Pancreas (tissue), 10 donors: Measurements from ENCODE around the gene ZDHHC7. TPM values are rescaled to one million over a fixed set of nuclear protein-coding genes. Genes with fewer than 3 reads are reported as not detected.

Experiments
- ATAC-seq, 4 donors: fragments of 200-7000 bp; cut with Tn5 transposase; one replicate each; pipeline versions ENCODE4 v1.8.0 to v1.9.1; 2020; ENCODE audit warnings: mild to moderate bottlenecking in 4 of 4, moderate library complexity in 4 of 4
- DNase-seq, 6 donors: peaks; one replicate each; pipeline ENCODE4 v3.0.0-alpha.2; 2020
- FAIRE-seq: peaks from 2 replicates; lab custom pipeline; 2012; peaks lifted over from hg19 to GRCh38; lab: Jason Lieb, UNC
- H3K27ac ChIP-seq, 4 donors: fragments of 200-600 bp; sonication (generic); 1 replicate in 3 of 4; 2 replicates in 1 of 4; pipeline versions ENCODE4 v1.5.0 to v1.8.0; 2020
- H3K27me3 ChIP-seq, 4 donors: fragments of 200-600 bp; one replicate each; pipeline ENCODE4 v1.8.0; 2021
- H3K36me3 ChIP-seq, 3 donors: fragments of 200-600 bp; sonication (generic) in 1 of 3; one replicate each; pipeline versions ENCODE4 v1.5.0 to v1.8.0; 2020 to 2021
- H3K4me1 ChIP-seq, 3 donors: fragments of 200-600 bp; one replicate each; pipeline ENCODE4 v1.8.0; 2021
- H3K4me3 ChIP-seq, 4 donors: fragments of 200-600 bp; sonication (generic) in 2 of 4; one replicate each; pipeline versions ENCODE4 v1.5.0 to v1.8.0; 2020 to 2021
- H3K9me3 ChIP-seq, 4 donors: fragments of 200-600 bp; one replicate each; pipeline ENCODE4 v1.8.0; 2021
- WGBS, 2 donors: extraction: QIAGEN DNeasy Blood & Tissue Kit; methylation state at CpG; one replicate each; pipeline ENCODE4 v1.1.7; 2013; 5-methylcytosine and 5-hydroxymethylcytosine counted together
- intact Hi-C, 3 donors: fragments of 100-400 bp; cut with DNase I; formaldehyde crosslinking; loops; one replicate each; pipeline versions ENCODE4 v1.11.1 to v1.14.2; 2022
- polyA plus RNA-seq, 2 donors: library from polyadenylated mRNA; stranded (reverse); fragments of 200-250 nt; gene quantifications; one replicate each; pipeline ENCODE4 v1.2.3, GENCODE V29; 2013
- total RNA-seq, 6 donors: library from RNA; stranded (reverse); fragmentation: NEBNext Ultra II Directional in 4 of 6; extraction: Animal tissue kit (Norgen Biotek cat#: 25700) in 4 of 6; gene quantifications; one replicate each; pipeline versions ENCODE4 v1.2.1 to v1.2.4, GENCODE V29; 2021 to 2023
- TF ChIP-seq, protein P1 (sequence below), 4 donors: fragments of 200-600 bp; sonication (generic) in 3 of 4; IDR thresholded peaks; one replicate each; pipeline versions ENCODE4 v1.5.0 to v1.8.0; 2021; ENCODE audit warnings: antibody characterized with exemption in 4 of 4
- donor health status: healthy with polysubstance abuse.
- donor health status: DM: no; HTN: no; CAD: no; lungs with moderate emphysema.
- donor health status: DM: no; HTN: no; CAD: no.
- donor health status: control.
- donor health status: control.
- donor health status: Bipolar disorder and iron deficiency.
- donor health status: DM: yes; HTN: yes; CAD: no.
- donor health status: DM: no; HTN: no; CAD: no.
- donor health status: DM: no; HTN: no; CAD: no.
- donor health status: DM: yes; HTN: yes; CAD: no.

Gene ZDHHC7
- total and polyA plus RNA-seq, 8 donors = 10.7 to 28.8 (median 17.9) TPM

DNA sequence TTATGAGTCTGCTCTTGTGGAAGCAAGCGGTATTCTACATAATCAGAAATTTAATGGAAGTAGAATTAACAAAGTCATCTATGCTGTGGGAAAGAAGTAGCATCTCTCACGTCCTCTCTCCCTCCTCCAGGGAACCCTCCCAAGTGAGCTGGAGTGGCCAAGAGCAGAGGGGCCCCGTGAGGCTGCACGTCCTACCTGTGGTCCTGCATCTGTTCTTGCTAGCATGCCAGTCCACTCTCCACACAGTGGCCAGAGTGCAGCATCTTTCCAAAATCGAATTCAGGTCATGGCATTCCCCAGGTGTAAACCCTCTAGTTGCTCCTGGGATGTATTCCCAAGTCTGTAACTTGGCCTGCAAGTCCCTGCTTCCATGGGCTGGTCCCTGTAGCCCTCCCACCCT, 26.4 kb upstream of the ZDHHC7 start:
- WGBS, 2 donors = 77 to 84% methylated on average over 5 of the region's 5 CpGs
- intact Hi-C loops = no loop called here
- H3K4me1 ChIP-seq = peaks cover 0 to 4% (median 0%) of the 10 kb centered on the region in 3 donors

DNA sequence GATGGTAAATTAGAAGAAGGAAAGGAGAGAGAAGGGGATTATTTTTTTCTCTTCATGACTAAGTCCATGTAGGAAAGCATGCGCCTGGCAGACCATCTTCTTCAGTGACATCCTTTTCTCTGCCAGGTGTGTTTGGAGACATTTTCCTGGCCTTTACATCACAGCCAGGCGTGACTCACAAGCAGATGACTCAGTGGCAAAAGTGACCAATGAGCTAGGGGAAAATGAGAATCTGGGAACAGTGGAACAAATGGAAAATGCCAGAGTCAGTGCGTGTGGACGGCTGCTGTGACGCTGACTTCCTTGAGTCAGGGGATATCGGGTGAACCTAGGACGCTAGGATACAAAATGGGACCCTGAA, 25.7 kb upstream of the ZDHHC7 start:
- ATAC-seq (peak in 3 of 4 donors; percentile 17 to 42 (median 38)), FAIRE-seq (no peak), DNase-seq (peak in 2 of 6 donors; percentile 7 to 40)
- Histone ChIP-seq H3K27ac (no peak overlapping the region), H3K9me3 (no peaks in the 10 kb centered on the region), H3K4me1 (no peaks in the 10 kb centered on the region), H3K27me3 (no peaks in the 10 kb centered on the region), H3K4me3 (no peak overlapping the region), H3K36me3 (no peaks in the 10 kb centered on the region)
- intact Hi-C loops = no loop called here
- TF ChIP-seq, protein P1, sequence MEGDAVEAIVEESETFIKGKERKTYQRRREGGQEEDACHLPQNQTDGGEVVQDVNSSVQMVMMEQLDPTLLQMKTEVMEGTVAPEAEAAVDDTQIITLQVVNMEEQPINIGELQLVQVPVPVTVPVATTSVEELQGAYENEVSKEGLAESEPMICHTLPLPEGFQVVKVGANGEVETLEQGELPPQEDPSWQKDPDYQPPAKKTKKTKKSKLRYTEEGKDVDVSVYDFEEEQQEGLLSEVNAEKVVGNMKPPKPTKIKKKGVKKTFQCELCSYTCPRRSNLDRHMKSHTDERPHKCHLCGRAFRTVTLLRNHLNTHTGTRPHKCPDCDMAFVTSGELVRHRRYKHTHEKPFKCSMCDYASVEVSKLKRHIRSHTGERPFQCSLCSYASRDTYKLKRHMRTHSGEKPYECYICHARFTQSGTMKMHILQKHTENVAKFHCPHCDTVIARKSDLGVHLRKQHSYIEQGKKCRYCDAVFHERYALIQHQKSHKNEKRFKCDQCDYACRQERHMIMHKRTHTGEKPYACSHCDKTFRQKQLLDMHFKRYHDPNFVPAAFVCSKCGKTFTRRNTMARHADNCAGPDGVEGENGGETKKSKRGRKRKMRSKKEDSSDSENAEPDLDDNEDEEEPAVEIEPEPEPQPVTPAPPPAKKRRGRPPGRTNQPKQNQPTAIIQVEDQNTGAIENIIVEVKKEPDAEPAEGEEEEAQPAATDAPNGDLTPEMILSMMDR (IDR thresholded peaks at IDR 0.05) = no peak
- 91% methylated on average over 7 of the region's 7 CpGs for whole genome bisulfite sequencing, 2 donors

More for the DNA sequence above, 26.4 kb upstream of the ZDHHC7 start:
- Histone ChIP-seq H3K4me3 (no peak overlapping the region), H3K36me3 (no peaks in the 10 kb centered on the region), H3K9me3 (no peaks in the 10 kb centered on the region), H3K27me3 (no peaks in the 10 kb centered on the region), H3K27ac (no peak overlapping the region)
- TF ChIP-seq, protein P1 (IDR thresholded peaks at IDR 0.05) = no peak
- DNase-seq (peak in 1 of 6 donors; percentile 5), FAIRE-seq (no peak), ATAC-seq (no peak)

DNA sequence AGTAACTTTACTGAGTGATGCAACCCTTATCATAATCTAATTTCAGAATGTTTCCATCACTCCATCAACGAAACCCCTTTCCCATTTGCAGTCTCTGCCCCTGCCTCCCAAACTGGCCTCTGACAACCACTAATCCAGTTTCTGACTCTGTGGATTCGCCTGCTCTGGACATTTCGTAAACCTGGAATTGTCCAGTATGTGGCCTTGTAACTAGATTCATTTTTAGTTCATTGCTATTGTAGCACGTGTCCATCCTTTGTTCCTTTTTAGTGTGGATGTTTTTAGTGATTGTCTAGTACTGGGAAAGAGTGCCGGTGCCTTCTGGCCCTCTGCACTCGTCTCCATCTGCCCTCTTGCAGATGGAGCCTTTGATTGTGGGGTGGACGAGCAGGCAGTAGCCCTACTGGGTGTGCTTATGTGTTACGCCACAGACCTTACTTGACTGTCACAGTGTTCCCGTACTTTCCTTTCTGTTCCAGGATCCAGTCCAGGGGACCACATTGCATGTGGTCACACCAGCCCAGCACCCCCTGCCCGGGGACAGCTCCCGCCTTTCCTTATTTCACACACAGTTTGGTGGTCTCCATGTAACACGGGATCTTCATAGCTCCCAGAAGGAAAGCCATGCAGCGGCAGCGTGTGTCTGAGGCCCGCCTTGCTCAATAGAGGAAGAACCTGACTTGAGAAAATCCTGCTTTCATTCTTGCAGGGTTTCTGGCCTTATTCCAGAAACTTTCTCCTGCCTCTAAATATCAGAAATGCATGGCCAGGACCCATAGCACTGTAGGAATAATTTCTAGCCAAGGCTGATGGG, 25.1 kb upstream of the ZDHHC7 start:
- ATAC-seq (peak in 2 of 4 donors; percentile 19 to 21), DNase-seq (peak in 1 of 6 donors; percentile 17), FAIRE-seq (no peak)
- H3K9me3 ChIP-seq = no peaks in the 10 kb centered on the region
- no peaks in the 10 kb centered on the region for H3K36me3 ChIP-seq
- H3K27me3 ChIP-seq = no peaks in the 10 kb centered on the region
- H3K4me3 ChIP-seq = no peak overlapping the region
- WGBS, 2 donors = 78 to 83% methylated on average over 15 of the region's 15 CpGs
- intact Hi-C loops = no loop called here
- no peaks in the 10 kb centered on the region for H3K4me1 ChIP-seq
- H3K27ac ChIP-seq = no peak overlapping the region
- TF ChIP-seq, protein P1 (IDR thresholded peaks at IDR 0.05) = no peak

DNA sequence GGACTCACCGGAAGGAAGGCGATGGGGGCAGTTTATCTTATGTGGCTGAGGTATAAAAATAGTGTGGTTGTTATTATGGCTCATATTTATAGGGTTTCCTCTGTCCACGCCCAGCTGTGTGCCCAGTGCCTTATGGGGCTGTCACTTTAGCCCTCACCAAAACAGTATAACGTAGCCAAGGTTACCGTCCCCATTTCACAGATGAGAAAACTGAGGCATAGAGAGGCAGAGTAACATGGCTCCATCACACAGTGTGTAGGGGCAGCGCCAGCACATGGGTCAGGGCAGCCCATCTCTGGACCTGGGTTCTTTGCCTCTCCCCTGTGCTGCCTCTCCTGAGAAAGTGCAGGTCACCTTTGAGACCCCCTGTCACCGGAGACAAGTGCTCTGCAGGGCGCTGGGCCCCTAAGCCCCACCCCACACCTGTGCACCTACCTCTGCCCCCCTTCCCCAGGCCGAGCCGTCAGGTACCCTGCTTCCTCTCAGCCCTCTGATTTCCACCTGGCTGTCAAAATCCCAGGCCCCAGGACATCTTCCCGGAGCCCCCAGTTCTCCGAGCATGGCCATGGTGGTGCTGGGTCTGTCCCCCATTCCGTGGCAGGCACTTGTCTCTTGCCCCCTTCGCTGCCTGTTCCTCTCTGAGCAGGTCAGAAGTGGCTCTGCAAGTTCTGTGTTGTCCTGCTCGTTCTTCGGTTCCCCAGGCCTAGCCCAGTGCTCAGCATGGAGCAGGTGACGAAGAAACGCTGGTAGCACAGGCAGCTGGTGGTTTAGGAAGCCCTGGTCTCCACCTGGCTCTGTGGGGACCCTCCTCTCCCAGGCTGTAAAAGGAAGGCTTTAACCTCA, 23.5 kb upstream of the ZDHHC7 start:
- no peak for ATAC-seq
- Histone ChIP-seq H3K4me1 (peaks cover 0 to 2% (median 0%) of the 10 kb centered on the region in 3 donors), H3K27me3 (no peaks in the 10 kb centered on the region), H3K9me3 (no peaks in the 10 kb centered on the region), H3K36me3 (no peaks in the 10 kb centered on the region), H3K27ac (no peak overlapping the region), H3K4me3 (no peak overlapping the region)
- no peak for DNase-seq
- WGBS, 2 donors = 84% methylated on average over 18 of the region's 18 CpGs
- TF ChIP-seq, protein P1 (IDR thresholded peaks at IDR 0.05) = no peak
- FAIRE-seq = no peak
- intact Hi-C loops = no loop called here
